Measurements from ENCODE around the gene TFF2.

DNA sequence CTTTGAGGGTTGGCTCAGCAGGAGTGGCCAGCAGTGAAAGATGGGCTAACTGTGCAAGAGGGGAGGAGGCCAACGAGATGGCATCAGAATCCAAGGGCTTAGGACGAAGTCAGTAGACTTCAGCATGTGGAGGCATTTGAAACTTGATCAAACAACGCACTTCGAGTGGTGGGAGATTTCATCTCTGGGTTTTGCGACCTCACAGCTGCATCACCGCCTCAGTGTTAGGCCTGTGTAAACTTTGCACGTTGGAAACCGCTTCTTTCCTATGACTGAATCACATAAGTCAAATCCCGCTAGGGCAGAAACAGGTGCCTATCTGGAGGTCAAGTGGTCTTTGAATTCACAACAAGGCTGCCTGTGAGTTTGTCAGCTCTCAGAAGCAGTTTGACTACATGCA is 53.4 kb downstream of the TFF2 start:
- TF ChIP-seq, protein P1, sequence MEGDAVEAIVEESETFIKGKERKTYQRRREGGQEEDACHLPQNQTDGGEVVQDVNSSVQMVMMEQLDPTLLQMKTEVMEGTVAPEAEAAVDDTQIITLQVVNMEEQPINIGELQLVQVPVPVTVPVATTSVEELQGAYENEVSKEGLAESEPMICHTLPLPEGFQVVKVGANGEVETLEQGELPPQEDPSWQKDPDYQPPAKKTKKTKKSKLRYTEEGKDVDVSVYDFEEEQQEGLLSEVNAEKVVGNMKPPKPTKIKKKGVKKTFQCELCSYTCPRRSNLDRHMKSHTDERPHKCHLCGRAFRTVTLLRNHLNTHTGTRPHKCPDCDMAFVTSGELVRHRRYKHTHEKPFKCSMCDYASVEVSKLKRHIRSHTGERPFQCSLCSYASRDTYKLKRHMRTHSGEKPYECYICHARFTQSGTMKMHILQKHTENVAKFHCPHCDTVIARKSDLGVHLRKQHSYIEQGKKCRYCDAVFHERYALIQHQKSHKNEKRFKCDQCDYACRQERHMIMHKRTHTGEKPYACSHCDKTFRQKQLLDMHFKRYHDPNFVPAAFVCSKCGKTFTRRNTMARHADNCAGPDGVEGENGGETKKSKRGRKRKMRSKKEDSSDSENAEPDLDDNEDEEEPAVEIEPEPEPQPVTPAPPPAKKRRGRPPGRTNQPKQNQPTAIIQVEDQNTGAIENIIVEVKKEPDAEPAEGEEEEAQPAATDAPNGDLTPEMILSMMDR (IDR thresholded peaks at IDR 0.05 in 4 of 5, conservative IDR thresholded peaks at IDR 0.05 in 1 of 5): no peak
- TF ChIP-seq POLR2A (IDR thresholded peaks at IDR 0.05): no peak

Measured in gastrocnemius medialis (tissue), 4 donors.